HepG2 (cell line): ENCODE results near the gene AGAP1. TPM values are rescaled to one million over a fixed set of nuclear protein-coding genes. Genes with fewer than 3 reads are reported as not detected.

Experiments used
- CREB3 ChIP-seq: sonication (generic); formaldehyde crosslinking; IDR thresholded peaks from 2 replicates; pipeline ENCODE4 v1.5.0; 2020; ENCODE audit warnings: missing genetic modification reagents
- FOXA1 ChIP-seq, 2 experiments: fragments of 450-650 bp in 1 of 2; sonication (generic) in 1 of 2; formaldehyde crosslinking in 1 of 2; IDR thresholded peaks; 2 replicates each; pipeline versions ENCODE4 v1.4.0 to v1.6.1; 2016 to 2020; ENCODE audit warnings: missing genetic modification reagents in 1 of 2
- GRHL1 ChIP-seq: sonication (generic); formaldehyde crosslinking; conservative IDR thresholded peaks from 2 replicates; pipeline ENCODE4 v1.8.0; 2022; ENCODE audit warnings: missing genetic modification reagents
- MYC ChIP-seq: sonication (generic); formaldehyde crosslinking; IDR thresholded peaks from 2 replicates; pipeline ENCODE4 v1.9.0; 2021; ENCODE audit warnings: missing genetic modification reagents, borderline replicate concordance
- NFKB2 ChIP-seq: sonication (generic); formaldehyde crosslinking; IDR thresholded peaks from 2 replicates; pipeline ENCODE4 v1.4.0; 2020; ENCODE audit warnings: missing genetic modification reagents, borderline replicate concordance
- PRPF4 ChIP-seq: fragments of 200-400 bp; formaldehyde crosslinking; IDR thresholded peaks from 2 replicates; pipeline ENCODE4 v1.6.1; 2016; ENCODE audit warnings: low read length, low read depth; ENCODE audit not compliant: poor library complexity, severe bottlenecking
- RBFOX2 ChIP-seq: fragments of 200-400 bp; formaldehyde crosslinking; IDR thresholded peaks from 2 replicates; pipeline ENCODE4 v1.6.1; 2017; ENCODE audit warnings: low read depth, mild to moderate bottlenecking, low read length
- RXRA ChIP-seq: sonication (generic); formaldehyde crosslinking; IDR thresholded peaks from 2 replicates; pipeline ENCODE4 v1.5.1; 2020; ENCODE audit warnings: missing genetic modification reagents
- SRF ChIP-seq: IDR thresholded peaks from 2 replicates; pipeline ENCODE4 v1.6.1; 2011; ENCODE audit warnings: mild to moderate bottlenecking, low read depth, low read length, moderate library complexity
- SSRP1 ChIP-seq: IDR thresholded peaks from 2 replicates; pipeline ENCODE4 v1.6.1; 2016; ENCODE audit warnings: control low read depth
- ZNF280D ChIP-seq: sonication (generic); formaldehyde crosslinking; IDR thresholded peaks from 2 replicates; pipeline ENCODE4 v1.5.1; 2020; ENCODE audit warnings: mild to moderate bottlenecking, missing genetic modification reagents
- ZNF326 ChIP-seq: sonication (generic); formaldehyde crosslinking; IDR thresholded peaks from 2 replicates; pipeline ENCODE4 v1.4.0; 2020; ENCODE audit warnings: missing genetic modification reagents, borderline replicate concordance
- ZNF350 ChIP-seq: sonication (generic); formaldehyde crosslinking; IDR thresholded peaks from 2 replicates; pipeline ENCODE4 v1.4.0; 2020; ENCODE audit warnings: mild to moderate bottlenecking, low read depth, missing genetic modification reagents, borderline replicate concordance
- ZNF383 ChIP-seq: sonication (generic); formaldehyde crosslinking; IDR thresholded peaks from 2 replicates; pipeline ENCODE4 v1.4.0; 2020; ENCODE audit warnings: missing genetic modification reagents, mild to moderate bottlenecking, borderline replicate concordance
- ZNF563 ChIP-seq: sonication (generic); formaldehyde crosslinking; IDR thresholded peaks from 2 replicates; pipeline ENCODE4 v1.8.0; 2022; ENCODE audit warnings: mild to moderate bottlenecking, moderate library complexity, missing genetic modification reagents
- ZNF740 ChIP-seq: sonication (generic); formaldehyde crosslinking; IDR thresholded peaks from 2 replicates; pipeline ENCODE4 v1.4.0; 2020; ENCODE audit warnings: missing genetic modification reagents
- polyA plus RNA-seq, 8 experiments: library from polyadenylated mRNA; depleted of rRNA in 3 of 8; stranded (reverse) in 7 of 8; unstranded in 1 of 8; fragments of >200 nt; fragmentation: Illumina TruSeq in 4 of 8; extraction: Trizol in 4 of 8; gene quantifications; 2 replicates each; pipeline versions ENCODE4 v1.2.1 to v1.2.3, GENCODE V29; 2011 to 2016; ENCODE audit warnings: low read depth in 4 of 8, missing spikeins in 1 of 8, mixed read lengths in 1 of 8; ENCODE audit not compliant: insufficient read depth in 1 of 8
- total RNA-seq, 5 experiments: library from RNA; depleted of rRNA; stranded (reverse); fragments of >200 nt; fragmentation: Illumina TruSeq; extraction: Trizol; gene quantifications; 2 replicates each; pipeline ENCODE4 v1.2.3, GENCODE V29; 2016; ENCODE audit warnings: low read depth in 1 of 5
- TF ChIP-seq, protein P1 (sequence below): sonication (generic); formaldehyde crosslinking; conservative IDR thresholded peaks from 2 replicates; pipeline ENCODE4 v1.8.0; 2022; ENCODE audit warnings: mild to moderate bottlenecking, moderate library complexity, missing genetic modification reagents
- TF ChIP-seq, protein P2 (sequence below): sonication (generic); formaldehyde crosslinking; IDR thresholded peaks from 2 replicates; pipeline ENCODE4 v1.4.0; 2020; ENCODE audit warnings: missing genetic modification reagents

Gene AGAP1
- total and polyA plus RNA-seq, 2 of the 13 experiments (the other 11 are each of a cell fraction or from before 2014, with no cell fraction given): 21.2 to 32.7 TPM

DNA sequence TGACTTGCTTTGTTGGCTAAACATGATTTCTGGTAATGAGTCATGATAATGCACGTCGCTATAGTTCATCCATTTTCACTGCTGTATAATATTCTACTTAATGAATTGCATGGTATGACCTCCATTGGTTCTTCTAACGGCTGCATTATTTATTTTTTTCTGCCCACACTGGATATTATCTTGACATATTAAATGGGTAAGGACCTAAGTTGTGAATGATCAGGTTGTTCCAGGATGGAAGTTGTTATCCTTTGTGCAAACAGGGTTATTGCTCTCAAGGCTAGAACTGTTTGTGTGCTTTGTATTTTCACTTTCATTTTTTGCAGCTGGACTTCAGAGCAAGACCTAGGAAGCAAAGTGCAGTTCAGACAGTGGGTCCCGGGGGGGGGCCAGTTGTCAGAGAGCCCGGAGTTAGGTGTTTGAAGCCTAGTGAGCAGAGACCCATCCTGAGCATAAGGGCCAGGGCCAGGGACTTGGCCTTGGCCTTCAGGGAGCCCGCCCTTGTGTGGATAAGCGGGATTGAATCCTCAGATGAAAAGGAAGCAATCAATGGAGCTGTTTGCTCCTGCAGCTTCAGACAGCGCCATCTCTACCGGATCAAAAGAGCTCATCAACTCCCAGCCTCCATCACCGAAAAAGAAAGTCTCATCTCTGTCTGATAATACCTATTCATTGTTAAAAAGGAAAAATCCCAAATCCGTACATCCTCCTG lies 48.2 kb downstream of the AGAP1 start (continued):
- peak; percentile 77 for TF ChIP-seq FOXA1 (IDR thresholded peaks at IDR 0.05)
- TF ChIP-seq FOXA1 (CRISPR knock-in tag; IDR thresholded peaks at IDR 0.05): peak; percentile 86
- TF ChIP-seq SSRP1: no peak; the same call in 1 of the 2 replicates
- TF ChIP-seq, protein P1, sequence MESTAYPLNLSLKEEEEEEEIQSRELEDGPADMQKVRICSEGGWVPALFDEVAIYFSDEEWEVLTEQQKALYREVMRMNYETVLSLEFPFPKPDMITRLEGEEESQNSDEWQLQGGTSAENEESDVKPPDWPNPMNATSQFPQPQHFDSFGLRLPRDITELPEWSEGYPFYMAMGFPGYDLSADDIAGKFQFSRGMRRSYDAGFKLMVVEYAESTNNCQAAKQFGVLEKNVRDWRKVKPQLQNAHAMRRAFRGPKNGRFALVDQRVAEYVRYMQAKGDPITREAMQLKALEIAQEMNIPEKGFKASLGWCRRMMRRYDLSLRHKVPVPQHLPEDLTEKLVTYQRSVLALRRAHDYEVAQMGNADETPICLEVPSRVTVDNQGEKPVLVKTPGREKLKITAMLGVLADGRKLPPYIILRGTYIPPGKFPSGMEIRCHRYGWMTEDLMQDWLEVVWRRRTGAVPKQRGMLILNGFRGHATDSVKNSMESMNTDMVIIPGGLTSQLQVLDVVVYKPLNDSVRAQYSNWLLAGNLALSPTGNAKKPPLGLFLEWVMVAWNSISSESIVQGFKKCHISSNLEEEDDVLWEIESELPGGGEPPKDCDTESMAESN: no peak
- TF ChIP-seq ZNF740 (CRISPR knock-in tag): peak; percentile 90
- TF ChIP-seq CREB3 (CRISPR knock-in tag): no peak; the same call in 1 of the 2 replicates
- no peak for TF ChIP-seq PRPF4
- TF ChIP-seq NFKB2 (CRISPR knock-in tag): no peak
- TF ChIP-seq RBFOX2: no peak
- TF ChIP-seq ZNF563 (CRISPR knock-in tag): peak; percentile 47; the same call in 1 of the 2 replicates
- TF ChIP-seq ZNF326 (CRISPR knock-in tag): no peak
- TF ChIP-seq, protein P2, sequence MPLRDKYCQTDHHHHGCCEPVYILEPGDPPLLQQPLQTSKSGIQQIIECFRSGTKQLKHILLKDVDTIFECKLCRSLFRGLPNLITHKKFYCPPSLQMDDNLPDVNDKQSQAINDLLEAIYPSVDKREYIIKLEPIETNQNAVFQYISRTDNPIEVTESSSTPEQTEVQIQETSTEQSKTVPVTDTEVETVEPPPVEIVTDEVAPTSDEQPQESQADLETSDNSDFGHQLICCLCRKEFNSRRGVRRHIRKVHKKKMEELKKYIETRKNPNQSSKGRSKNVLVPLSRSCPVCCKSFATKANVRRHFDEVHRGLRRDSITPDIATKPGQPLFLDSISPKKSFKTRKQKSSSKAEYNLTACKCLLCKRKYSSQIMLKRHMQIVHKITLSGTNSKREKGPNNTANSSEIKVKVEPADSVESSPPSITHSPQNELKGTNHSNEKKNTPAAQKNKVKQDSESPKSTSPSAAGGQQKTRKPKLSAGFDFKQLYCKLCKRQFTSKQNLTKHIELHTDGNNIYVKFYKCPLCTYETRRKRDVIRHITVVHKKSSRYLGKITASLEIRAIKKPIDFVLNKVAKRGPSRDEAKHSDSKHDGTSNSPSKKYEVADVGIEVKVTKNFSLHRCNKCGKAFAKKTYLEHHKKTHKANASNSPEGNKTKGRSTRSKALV (CRISPR knock-in tag): peak; percentile 59
- no peak for TF ChIP-seq GRHL1 (CRISPR knock-in tag)
- TF ChIP-seq RXRA (CRISPR knock-in tag): peak; percentile 97
- peak; percentile 97 for TF ChIP-seq ZNF280D (CRISPR knock-in tag)
- TF ChIP-seq MYC: no peak; the same call in 1 of the 2 replicates
- TF ChIP-seq ZNF383 (CRISPR knock-in tag): no peak
- peak; percentile 92 for TF ChIP-seq ZNF350
- TF ChIP-seq SRF: no peak
